H1 (cell line): ENCODE data around the gene TBC1D24. TPM values are rescaled to one million over a fixed set of nuclear protein-coding genes. Genes with fewer than 3 reads are reported as not detected.

ENCODE experiments used
- EZH2 ChIP-seq: fragments of 200-600 bp; sonication (generic); IDR thresholded peaks from 2 replicates; pipeline ENCODE4 v1.7.1; 2012; ENCODE audit warnings: low read depth, mild to moderate bottlenecking, moderate library complexity, low read length, inconsistent platforms; ENCODE audit not compliant: severe bottlenecking
- polyA plus RNA-seq, 7 experiments: library from polyadenylated mRNA; depleted of rRNA in 3 of 7; stranded (reverse) in 5 of 7; unstranded in 2 of 7; fragments of >200 nt in 5 of 7; fragments of 200-250 nt in 2 of 7; gene quantifications; 1 replicate in 5 of 7; 2 replicates in 1 of 7; 4 replicates in 1 of 7; pipeline versions ENCODE4 v1.2.1 to v1.2.3, GENCODE V29; 2011 to 2013; ENCODE audit warnings: missing spikeins in 2 of 7, mixed read lengths in 2 of 7
- total RNA-seq: library from RNA; stranded (reverse); fragmentation: NEBNext Ultra II Directional; extraction: Animal tissue kit (Norgen Biotek cat#: 25700); gene quantifications from 2 replicates; pipeline ENCODE4 v1.2.1, GENCODE V29; 2021

Gene TBC1D24
- total and polyA plus RNA-seq, 2 of the 8 experiments (the other 6 are each of a cell fraction or from before 2014, with no cell fraction given): 8.7 to 21.5 TPM

- no peak for TF ChIP-seq EZH2
These were observed 23.8 kb downstream of the TBC1D24 start (continued) for GRCh38 chr16:2498531-2499253.
